Coronary artery (tissue), 2 donors: ENCODE measurements around the gene SMAD3.

ENCODE experiments used
- DNase-seq: peaks from one replicate; pipeline ENCODE4 v3.0.0-alpha.2; 2017; ENCODE audit warnings: low spot score
- H3K27ac ChIP-seq, 2 donors: fragments of 200-600 bp; sonication (generic); one replicate each; pipeline ENCODE4 v1.5.1; 2016 to 2019
- H3K4me3 ChIP-seq: fragments of 200-600 bp; sonication (generic); 2 replicates; pipeline ENCODE4 v1.5.1; 2016; ENCODE audit warnings: mild to moderate bottlenecking, moderate library complexity
- CTCF ChIP-seq: fragments of 200-600 bp; sonication (generic); IDR thresholded peaks from one replicate; pipeline ENCODE4 v1.5.1; 2019; ENCODE audit warnings: antibody characterized with exemption

SMAD3 gene

GRCh38 chr15:67132276-67132675, 66.9 kb downstream of the SMAD3 start:
- Histone ChIP-seq H3K4me3 (no peak overlapping the region), H3K27ac (no peak overlapping the region)
- TF ChIP-seq CTCF = no peak
- no peak for DNase-seq

- no peak overlapping the region for H3K27ac ChIP-seq
- DNase-seq = no peak
- H3K4me3 ChIP-seq = no peak overlapping the region
- no peak for TF ChIP-seq CTCF
These were observed 67.6 kb downstream of the SMAD3 start for GRCh38 chr15:67133026-67133425.

- peak overlapping the region; percentile 72 to 81 for H3K27ac ChIP-seq
- DNase-seq = no peak
- H3K4me3 ChIP-seq = no peak overlapping the region
- TF ChIP-seq CTCF = no peak
These were observed 68.3 kb downstream of the SMAD3 start for GRCh38 chr15:67133738-67134066.

GRCh38 chr15:67134067-67134838, 68.9 kb downstream of the SMAD3 start:
- no peak for TF ChIP-seq CTCF
- Histone ChIP-seq H3K4me3 (peak overlapping the region; percentile 10), H3K27ac (peak overlapping the region; percentile 72 to 81)
- no peak for DNase-seq

- TF ChIP-seq CTCF = no peak
- Histone ChIP-seq H3K27ac (peak overlapping the region; percentile 72 to 81), H3K4me3 (peak overlapping the region; percentile 10)
- DNase-seq = no peak
These were observed 69.6 kb downstream of the SMAD3 start for GRCh38 chr15:67134871-67135492.

GRCh38 chr15:67135494-67135893, 70.1 kb downstream of the SMAD3 start:
- DNase-seq = no peak
- TF ChIP-seq CTCF = no peak
- Histone ChIP-seq H3K27ac (peak overlapping the region; percentile 3 to 72), H3K4me3 (no peak overlapping the region)

- DNase-seq = no peak
- Histone ChIP-seq H3K27ac (no peak overlapping the region), H3K4me3 (no peak overlapping the region)
- TF ChIP-seq CTCF = no peak
These were observed 71.4 kb downstream of the SMAD3 start for GRCh38 chr15:67136802-67137201.
